Activated gamma-delta T cell treated with Interleukin-2 at 50 U/mL for 16 hours (primary cell): ENCODE results near the gene MYO1D.
"Not testable (repeated sequence)": the region's sequence is repeated elsewhere in the genome, so short reads cannot be mapped to it uniquely, and the experiment has no call there.

Source experiments
- DNase-seq: peaks from one replicate; pipeline ENCODE4 v3.0.0-alpha.2; 2020

Gene MYO1D

DNA sequence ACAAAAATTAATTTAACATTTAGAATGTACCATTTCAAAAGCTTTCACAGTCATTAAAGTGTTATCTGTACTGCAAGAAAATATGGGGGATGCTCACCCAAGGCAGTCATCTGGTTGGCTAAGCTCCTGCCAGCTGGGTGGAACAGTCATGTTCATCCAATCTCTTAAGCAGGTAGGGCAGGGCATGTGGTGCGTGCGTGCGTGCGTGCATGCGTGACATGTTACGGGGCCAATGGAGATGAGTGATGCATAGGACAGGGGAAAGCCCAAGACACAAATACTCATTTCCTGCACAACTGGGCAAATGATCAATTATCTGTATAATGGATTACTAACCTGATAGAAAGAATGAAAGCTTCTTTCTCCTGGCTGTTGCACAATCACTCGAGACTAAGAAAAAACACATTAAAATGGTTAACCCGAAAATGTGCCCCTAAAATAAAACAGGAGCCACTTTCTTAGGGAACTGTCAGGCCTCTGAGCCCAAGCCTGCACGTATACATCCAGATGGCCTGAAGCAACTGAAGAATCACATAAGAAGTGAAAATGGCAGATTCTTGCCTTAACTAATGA lies 104.4 kb downstream of the MYO1D start:
- DNase-seq, result no peak

DNA sequence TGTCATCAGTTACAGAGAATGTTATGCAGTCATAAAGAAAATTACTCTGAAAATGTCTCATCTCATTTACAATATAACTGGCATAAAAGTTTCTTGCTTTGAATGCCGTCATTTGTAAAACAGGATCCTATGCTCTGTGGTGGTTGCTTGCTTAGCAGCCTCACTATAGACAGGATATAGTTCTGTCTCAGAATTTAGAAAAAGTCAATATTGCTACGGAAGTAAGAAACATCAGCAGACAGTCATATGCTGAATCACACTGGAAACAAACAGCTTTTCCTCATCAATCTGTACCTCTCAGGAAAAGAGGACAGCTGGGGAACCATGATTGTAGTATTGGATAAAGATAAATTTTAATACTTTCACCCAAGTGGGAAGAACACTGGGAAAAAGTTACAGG lies 105.5 kb downstream of the MYO1D start:
- DNase-seq, result no peak

DNA sequence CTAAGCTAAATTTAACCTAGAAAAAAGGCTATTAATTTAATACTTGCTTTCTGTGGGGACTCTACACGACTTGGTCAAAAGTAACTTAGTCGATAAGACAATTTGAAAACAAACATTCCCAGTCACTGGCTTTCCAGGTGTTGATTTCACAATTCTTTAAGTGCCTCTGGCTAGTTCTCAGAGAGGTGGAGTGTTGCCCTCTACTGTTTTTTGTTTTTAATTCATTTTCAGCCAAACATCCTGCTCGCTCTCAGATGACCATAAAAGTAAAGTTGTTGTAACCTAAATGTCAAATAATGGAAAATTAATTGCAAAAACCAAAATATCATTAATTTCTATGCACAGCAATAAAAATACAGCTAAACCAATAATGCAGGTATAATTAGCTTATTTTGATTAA lies 107.1 kb downstream of the MYO1D start:
- DNase-seq, result no peak

DNA sequence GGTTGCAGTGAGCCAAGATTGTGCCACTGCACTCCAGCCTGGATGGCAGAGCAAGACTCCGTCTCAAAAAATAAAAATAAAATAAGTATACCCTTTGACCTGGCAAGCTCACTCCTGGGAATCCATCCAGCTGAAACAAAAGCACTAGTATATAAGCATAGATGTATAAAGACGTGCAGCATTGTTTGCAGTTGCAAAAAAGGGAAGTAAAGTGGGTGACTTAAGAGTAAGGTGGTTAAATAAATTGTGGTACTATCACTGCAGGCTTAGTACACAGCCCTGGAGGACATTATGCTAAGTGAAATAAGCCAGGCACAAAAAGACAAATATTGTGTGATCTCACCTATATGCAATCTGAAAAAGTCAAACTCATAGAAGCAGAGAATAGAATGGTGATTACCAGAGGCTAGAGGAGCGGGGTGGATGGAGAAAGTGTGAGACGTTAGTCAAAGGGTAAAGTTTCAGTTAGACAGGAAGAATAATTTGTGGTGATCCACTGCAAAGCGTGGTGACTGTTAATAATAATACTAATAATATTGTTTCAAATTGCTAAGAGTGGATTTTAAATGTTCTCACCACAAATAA lies 113.0 kb downstream of the MYO1D start:
- DNase-seq, result no peak

DNA sequence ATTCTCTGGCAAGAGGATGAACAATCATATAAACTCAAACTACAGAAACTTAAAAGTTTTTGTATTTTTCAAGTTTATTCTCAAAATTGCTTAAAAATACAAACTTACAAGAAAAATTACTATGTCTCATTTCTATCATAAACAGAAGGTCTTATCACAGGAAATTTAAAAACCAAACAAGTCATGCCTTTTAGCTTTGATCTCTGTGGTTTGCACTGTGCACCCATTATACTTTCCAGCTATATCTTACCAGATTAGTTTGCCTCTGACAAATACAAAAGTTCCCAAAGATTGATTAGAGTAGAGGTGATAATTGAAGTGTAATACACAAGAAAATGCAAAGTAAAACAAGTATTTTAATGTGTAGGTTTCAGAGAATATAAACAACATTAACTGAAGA lies 117.4 kb downstream of the MYO1D start:
- DNase-seq, result no peak

DNA sequence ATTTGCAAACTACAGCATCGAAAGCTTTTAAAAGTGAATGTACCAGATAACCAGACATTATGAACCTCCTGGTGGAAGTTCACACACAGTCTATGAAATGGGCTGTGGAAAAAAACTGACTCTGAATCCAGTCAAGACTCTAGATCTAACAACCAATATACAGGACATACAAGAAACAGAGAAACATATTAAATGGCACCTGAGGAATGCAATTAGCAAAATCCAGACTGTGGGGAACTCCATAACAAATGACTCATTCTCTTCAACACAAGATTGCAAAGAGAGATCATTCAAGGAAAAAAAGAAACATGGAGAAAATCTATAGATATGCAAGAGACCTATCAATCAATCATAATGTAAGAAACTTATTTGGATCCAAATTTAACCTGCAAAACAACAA lies 119.0 kb downstream of the MYO1D start:
- no peak for DNase-seq

DNA sequence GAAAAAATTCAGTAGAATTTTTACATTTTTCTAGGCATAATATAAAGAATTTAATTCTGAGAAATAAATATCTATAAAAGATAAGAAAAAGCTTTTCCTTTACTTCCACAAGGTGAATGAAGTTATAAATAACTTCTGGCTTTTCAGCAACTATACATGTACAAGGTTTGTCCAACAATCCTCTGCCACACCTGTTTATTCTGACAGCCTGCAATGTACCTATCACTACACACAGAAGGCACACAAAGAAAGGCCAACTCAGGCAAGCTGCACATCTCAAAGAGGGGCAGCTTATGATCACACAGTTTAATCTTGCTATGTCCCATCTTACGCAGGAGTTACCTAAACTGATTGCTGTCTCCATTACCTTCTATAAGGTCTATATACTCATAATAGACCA lies 120.2 kb downstream of the MYO1D start:
- no peak for DNase-seq

DNA sequence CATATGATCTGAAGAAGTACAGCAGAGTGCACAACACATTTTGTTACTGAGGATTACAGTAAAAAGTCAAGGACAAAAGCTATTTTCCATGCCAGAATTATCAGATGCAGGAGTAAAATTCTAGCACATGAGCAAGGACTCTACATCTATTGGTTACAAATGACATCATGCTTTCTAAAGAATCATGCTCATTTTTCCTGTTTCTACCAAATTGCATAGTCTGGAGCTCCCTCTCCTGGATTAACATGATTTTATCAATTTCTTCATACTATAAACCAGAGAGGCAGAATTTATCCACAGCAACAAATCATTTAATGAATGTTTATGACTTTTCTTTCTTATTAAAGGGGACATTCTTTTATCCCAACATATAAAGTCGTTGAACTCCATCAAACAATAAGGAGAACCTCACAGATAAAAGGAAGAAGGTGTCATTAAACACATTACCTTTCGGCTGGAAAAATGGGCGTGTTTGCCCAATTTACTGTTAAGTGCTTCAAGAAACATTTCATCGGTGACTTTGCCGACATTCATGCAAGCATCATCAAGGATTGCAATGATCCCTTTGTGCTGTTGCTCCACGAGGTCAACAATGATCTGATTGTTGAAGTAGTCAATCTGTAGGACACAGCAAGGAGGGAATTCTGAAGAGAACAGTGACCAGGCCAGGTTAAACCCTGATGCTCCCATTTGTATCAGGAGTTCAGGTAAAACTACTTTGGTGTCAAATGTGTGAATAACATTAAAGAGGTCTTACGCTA lies 121.7 kb downstream of the MYO1D start:
- no peak for DNase-seq

DNA sequence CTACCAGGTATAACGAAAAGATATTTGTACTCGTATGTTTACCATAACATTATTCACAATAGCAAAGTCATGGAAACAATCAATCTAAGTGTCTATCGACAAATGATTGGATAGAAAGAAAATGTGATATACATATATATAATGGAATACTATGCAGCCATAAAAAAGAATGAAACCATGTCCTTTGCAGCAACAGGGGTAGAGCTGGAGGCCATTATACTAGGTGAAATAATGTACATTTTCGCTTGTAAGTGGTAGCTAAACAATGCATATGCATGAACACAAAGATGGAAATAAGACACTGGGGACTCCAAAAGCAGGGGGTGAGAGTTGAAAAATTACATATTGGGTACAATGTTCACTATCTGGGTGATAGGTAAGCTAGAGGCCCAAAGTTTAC lies 124.0 kb downstream of the MYO1D start:
- no peak for DNase-seq

DNA sequence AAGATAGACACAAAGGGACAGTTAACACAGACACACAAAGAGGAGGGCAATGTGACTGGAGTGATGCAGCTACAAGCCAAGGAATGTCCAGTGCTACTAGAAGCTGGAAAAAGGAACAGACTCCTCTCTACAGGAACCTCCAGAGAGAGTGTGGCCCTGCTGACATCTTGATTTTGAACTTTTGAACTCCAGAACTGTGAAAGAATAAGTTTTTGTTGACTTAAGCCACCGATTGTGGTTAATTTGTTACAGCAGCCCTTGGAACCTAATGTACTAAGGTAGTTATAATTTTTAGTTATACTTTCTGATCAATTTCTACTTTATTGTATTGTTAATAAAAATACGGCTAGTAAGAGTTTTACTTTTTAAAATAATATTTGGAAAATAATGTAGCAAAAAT lies 129.1 kb downstream of the MYO1D start:
- no peak for DNase-seq

DNA sequence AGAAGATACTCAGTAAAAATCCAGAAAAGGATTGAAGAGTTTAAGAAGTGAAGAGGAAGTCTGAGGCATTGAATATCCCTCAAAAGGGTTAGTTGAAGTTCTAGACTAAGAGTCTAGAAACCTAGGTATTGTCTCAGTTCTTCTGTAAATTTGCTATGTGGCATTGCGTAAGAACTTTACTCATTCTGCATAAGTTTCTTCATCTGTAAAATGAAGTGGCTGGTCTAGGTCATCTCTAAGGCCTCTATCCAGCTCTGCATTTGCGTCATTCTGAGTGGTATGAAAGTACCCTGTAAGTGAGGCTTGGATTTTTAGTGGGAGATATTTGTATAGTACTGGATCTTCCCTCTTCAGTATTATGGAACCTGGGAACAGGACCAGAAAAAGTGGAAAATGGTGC lies 130.2 kb downstream of the MYO1D start:
- DNase-seq, result no peak

DNA sequence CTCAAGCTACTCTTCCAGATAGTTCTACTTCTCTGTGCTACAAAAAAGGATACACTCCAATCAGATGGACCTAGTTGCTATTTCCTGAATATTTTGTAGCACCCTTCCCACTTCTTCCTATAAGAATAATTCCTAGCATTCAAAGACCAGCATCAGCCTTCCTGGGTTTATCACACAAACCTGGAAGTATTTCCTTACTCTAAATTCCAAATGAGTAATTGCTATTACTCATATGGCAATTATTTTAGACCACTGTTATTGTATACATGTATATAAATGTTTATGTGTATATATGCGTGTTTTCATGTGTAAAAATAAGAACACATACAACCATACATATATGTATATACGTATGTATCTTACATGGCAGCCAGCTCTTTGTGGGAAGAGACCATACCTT lies 130.6 kb downstream of the MYO1D start:
- no peak for DNase-seq

DNA sequence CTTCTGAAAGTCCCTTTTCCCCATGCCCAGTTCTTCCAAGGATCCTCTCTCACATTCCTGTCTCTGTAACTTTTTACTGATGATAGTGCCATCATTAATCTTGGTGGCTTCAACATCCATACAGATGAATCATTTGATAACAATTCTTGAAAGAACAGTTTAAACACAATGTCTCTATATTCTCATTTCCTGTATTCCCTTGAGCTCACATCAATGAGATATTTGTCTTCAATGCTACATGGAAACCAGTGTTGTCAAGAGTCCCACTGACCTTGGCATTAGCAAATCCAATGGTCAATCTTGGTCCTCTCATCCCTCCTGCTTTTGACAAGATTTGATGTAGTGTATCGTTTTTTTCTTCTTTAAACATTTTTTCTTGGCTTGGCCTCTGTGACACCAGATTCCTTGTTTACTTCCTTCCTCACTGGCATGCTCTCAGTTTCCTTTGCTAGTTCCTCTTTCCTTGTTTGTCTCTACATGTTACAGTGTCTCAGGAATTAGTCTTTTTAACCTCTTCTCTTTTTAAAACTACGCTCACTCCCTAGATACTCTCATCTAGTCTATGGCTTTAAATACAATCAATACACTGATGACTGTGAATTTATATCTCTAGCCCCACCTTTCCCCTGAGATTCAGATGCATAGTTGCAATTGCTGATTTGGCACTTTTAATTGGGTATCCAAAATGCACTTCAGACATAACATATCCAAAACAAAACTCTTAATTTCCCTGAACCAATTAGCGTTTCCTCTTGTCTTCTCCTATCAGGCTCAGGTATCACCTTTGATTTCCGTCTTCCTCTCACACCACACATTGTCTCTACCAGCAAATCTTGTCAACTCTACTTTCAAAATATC lies 134.0 kb downstream of the MYO1D start:
- no peak for DNase-seq

DNA sequence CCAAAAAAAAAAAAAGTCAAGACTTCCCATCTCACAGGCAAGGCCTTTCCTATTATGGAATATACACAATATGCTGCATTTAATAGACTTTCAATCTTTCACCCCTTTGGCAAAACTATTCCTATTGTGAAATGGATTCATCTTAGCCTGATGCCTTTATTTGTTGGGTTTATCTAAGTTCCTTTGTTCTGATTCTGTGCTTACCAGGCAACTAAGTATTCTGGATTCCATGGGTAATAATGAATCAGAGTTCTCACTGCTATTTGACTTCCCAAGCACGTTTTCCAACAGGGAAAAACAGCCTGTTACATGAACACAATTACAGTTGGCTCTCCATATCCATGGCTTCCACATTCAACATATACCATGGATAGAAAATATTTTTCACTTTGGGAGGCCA lies 135.5 kb downstream of the MYO1D start:
- no peak for DNase-seq

DNA sequence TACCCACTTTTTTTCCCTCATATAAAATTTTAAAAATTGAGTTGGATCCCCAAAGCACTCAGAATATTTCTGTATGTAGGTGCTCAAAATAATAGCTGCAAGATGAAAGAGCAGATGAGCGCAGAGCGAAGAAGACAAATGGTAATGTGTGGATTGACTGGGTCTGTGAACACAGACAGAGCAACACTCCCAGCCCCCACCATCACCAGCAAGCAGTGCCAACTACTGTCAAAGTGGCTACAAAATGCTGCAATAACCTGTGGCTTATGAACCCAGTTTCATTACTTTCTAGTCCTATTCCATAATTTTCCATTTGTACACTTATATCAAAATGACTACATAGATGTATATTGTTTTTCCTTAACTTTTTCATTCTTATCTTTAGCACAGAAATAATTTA lies 137.2 kb downstream of the MYO1D start:
- no peak for DNase-seq

DNA sequence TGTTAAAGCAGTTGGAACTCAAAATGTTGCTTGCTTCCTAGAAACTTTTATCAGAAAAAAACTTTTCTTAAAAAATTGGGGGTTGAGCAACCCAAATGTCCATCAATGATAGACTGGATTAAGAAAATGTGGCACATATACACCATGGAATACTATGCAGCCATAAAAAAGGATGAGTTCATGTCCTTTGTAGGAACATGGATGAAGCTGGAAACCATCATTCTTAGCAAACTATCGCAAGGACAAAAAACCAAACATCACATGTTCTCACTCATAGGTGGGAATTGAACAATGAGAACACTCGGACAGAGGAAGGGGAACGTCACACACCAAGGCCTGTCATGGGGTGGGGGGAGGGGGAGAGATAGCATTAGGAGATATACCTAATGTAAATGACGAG lies 137.8 kb downstream of the MYO1D start:
- not testable (repeated sequence) for DNase-seq

DNA sequence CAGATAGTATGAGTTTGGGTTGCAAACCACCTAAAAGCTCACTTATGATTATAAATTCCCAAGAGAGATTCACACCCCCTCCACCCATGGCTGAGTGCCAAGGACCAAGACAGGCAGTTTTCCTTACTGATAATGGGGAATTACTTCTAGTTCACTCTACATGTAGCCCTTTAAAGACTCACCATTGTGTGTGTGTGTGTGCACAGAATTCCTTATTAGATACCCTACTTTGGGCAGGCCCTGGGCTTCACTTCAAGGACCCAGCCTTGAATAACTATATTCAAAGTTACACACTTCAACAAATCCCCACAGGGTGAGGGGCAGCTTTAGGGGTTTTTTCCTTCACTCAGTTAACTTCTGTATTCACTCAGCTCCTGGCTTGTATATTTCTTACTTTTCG lies 143.5 kb downstream of the MYO1D start:
- no peak for DNase-seq

DNA sequence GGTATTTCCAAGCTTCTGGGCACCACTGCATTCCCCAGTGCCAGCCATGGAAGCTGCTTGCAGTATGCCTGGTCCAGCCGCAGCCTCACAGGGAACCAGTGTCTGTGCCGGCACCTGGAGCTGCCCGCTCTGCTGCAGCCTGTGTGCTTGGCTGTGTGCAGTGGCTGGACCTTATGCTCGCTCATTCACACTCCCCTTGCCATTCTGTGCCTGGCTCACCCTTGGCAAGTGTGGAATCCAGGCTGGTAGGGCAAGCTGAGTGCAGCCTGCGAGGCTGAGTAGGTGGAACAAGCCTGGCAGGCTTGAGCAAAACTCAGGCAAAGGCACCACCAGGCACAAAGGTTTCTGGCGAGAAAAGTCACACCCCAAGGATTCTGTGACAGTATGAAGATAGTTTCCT lies 144.0 kb downstream of the MYO1D start:
- DNase-seq, result no peak

DNA sequence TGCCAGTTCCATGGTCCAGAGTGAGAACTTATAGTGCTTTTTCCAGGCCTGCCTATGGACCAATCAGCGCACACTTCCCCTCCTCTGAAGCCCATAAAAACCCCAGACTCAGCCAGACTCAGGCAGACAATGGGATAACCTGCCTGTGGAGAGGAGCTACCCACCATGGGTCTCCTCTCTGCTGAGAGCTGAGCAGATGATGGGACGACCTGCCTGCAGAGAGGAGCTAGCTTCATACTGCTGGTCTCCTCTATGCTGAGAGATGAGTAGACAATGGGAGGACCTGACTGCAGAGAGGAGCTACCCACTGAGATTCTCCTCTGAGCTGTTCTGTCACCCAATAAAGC lies 144.7 kb downstream of the MYO1D start:
- DNase-seq, result no peak

DNA sequence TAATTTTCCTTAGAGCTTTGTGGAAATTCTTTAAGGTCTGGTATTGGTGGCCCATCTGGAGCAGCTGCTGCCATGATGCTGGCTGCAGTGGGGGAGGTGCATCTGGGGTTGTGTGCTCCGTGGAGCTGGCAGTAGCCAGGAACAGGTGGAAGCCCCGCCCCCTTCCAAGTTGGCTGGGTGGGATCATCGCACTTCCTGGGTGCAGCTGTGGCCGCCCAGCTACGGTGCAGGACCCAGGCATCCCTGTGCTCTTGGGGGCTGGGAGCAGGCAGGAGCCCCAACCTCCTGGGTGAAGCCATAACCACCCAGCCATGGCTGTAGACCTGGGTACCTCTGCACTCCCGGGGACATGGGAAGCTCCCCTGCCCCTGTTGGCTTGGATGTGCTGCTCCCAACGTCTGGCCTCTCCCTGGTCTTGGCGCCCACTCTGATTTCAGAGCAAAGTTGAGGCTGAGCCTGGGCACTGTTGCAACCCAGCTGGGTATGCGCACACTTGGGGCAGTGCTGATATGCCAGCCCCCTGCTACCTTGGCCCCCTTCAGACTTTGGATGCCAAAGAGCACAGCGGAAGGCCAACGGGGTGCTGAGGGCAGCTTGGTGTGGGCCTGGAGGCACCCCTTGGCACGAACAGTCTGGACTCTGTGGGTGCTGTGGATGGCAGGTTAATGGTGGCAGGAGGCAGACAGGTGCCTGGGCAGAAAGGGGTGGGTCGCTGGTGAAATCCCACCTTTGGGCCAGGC lies 145.2 kb downstream of the MYO1D start:
- DNase-seq, result no peak

DNA sequence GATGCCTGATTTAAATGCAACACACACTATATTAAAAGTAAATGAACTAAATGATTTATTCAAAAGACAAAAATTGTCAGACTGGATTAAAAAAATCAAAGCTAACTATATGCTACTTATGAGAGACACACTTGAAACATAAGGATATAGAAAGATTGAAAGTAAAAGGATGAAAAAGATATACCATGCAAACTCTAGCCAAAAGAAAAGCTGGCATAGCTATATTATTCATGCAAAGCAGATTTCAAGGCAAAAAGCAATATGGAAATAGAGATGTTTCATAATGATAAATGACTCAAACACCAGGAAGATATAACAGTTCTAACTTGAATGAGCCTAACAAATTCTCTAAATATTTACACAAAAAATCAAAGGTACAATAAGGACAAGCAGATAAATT lies 149.2 kb downstream of the MYO1D start:
- no peak for DNase-seq

DNA sequence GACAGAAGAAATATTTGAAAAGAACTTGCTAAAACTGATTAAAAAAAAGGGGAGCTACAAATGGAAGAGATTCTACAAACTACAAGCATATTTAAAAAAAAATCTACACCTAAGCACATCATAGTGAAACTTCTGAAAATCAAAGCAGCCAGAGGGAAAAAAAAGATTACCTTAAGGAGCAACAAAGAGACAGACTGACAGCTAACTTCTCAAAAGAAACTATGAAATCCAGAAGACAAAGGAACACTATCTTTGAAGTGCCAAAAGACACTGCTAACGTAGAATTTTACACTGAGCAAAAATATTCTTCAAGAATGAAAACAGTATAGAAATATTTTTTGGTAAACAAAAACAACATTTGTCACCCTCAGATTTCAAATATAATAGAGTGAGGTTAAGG lies 151.2 kb downstream of the MYO1D start:
- DNase-seq, result no peak

DNA sequence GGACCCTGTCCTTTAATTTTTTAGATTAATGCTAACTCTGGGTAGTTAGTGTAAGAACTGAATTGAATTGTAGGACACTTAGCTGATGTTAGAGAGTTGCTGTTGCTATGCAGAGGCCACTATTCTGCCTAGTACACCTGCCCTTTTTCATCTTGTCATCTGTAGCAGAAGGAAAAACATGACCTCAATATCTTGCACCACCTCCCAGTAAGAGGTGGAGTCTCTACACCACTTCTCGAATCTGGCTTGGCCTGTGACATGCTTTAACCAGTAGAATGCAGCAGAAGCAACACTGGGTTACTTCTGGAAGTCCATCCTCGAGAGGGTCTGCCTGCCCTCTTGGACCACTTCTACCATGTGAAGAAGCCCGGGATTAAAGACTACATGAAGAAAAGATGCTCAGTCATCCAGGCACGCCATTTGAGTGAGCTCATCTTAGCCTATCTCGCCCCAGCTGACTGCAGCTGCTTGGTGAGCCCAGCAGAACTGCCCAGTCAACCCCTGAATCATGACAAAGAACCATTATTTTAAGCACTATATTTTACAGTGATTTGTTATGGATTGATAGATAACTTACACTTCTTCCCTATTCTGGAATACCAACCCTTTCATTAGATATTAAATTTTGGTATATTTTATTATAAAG lies 153.5 kb downstream of the MYO1D start:
- no peak for DNase-seq
